GM19351 (cell line): ENCODE data around the gene KRTAP4-1.
"Not testable (repeated sequence)": the region's sequence is repeated elsewhere in the genome, so short reads cannot be mapped to it uniquely, and the experiment has no call there.

Experiments
- ATAC-seq: cut with Tn5 transposase; IDR thresholded peaks from one replicate; pipeline ENCODE4 v1.9.1; 2021; ENCODE audit warnings: mild to moderate bottlenecking, moderate library complexity; ENCODE audit not compliant: unreplicated experiment

Gene KRTAP4-1

DNA sequence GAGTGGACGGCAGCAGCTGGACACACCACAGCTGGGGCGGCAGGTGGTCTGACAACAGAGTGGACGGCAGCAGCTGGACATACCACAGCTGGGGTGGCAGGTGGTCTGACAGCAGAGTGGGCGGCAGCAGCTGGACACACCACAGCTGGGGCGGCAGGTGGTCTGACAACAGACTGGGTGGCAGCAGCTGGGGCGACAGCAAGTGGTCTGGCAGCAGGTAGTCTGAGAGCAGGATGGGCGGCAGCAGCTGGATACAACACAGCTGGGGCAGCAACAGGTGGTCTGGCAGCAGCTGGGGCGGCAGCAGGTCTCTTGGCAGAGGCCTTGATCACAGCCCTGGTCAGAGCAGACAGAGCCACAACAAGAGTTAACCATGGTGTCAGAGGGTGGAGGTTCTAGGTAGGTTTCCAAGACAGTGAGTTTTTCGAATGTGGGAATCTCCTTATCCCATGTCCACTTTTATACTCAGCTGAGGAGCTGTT is at the start of gene KRTAP4-1:
TSS of gene KRTAP4-1 (minus strand) at position 432 of the 482 bp plus-strand sequence. CDS start at position 375, 57 bp downstream.
- ATAC-seq = no peak

DNA sequence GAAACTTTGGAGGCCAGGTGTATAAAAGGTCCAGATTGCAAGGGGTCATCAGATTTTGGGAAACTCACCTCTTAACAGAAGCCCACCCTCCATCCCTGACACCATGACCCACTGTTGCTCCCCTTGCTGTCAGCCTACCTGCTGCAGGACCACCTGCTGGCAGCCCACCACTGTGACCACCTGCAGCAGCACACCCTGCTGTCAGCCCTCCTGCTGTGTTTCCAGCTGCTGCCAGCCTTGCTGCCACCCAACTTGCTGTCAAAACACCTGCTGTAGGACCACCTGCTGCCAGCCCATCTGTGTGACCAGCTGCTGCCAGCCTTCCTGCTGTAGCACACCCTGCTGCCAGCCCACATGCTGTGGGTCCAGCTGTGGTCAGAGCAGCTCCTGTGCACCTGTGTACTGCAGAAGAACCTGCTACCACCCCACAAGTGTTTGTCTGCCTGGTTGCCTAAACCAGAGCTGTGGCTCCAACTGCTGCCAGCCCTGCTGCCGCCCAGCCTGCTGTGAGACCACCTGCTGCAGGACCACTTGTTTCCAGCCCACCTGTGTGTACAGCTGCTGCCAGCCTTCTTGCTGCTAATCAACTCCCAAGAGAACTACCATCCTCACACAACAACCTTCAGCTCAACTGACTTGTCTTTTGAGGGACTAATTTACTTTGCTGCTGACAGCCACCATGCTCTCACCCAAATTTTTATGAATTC is 47.8 kb upstream of the KRTAP4-1 start, which contains the start of gene KRTAP9-3:
TSS of gene KRTAP9-3 (plus strand) at position 51 of the 707 bp plus-strand sequence. CDS start at position 104, 53 bp downstream.
- not testable (repeated sequence) for ATAC-seq

DNA sequence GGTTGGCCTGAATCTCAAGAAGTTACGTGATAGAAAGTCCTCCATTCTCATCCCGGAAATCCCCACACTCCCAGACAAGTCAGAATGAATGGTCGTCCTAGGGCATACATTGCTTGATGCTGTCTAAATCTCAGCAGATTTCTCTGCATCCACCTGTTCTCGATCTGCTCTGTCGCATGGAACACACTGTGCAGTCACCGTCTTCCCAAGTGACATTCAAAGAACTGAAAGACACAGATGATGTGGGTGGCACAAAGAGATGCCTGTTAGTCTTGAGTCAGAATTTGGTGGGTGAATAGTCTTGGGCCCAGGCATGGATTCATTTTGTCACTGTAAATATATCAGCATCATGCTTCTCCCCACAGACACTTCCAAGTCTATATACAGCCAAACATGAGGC is 47.0 kb upstream of the KRTAP4-1 start:
- ATAC-seq = no peak

DNA sequence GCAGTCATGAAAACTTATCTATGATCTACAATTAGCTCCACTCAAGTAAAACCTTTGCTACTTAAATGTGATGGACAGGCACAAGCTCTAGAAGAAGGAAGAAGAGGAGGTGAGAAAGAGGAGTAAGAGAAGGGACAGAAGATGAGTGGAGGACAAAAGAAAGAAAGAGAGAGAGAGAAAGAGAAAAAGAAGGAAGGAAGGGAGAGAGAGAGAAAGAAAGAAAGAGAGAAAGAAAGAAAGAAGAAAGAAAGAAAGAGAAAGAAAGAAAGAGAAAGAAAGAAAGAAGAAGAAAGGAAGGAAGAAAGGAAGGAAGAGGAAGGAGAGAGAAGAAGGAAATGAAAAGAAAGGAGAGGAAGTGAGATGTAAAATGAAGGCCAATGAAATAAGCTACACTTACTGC is 45.4 kb upstream of the KRTAP4-1 start:
- no peak for ATAC-seq

DNA sequence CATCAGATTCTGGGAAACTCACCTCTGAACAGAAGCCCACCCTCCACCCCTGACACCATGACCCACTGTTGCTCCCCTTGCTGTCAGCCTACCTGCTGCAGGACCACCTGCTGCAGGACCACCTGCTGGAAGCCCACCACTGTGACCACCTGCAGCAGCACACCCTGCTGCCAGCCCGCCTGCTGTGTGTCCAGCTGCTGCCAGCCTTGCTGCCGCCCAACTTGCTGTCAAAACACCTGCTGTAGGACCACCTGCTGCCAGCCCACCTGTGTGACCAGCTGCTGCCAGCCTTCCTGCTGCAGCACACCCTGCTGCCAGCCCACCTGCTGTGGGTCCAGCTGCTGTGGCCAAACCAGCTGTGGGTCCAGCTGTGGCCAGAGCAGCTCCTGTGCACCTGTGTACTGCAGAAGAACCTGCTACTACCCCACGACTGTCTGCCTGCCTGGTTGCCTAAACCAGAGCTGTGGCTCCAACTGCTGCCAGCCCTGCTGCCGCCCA is 41.9 kb upstream of the KRTAP4-1 start, which contains the start of gene KRTAP9-2:
TSS of gene KRTAP9-2 (plus strand) at position 51 of the 498 bp plus-strand sequence. CDS start at position 58, 7 bp downstream.
- not testable (repeated sequence) for ATAC-seq

DNA sequence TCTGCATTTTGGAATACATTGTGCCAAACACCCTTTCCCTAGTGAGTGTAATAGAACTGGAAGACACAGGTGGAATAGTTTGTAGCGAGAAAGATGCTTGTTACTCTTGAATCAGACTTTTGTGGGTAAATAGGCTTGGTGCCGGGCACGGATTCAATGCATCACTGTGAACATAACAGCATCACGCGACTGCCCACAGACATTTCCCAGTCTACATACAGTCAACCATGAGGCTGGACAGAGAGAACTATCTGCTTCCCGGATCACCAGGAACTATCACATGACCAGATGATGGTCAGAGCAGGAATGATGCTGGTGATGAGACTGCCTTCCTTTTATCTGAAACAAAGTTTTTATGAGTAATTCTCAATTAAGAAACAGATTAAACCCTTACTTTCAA is 41.3 kb upstream of the KRTAP4-1 start:
- ATAC-seq = no peak

DNA sequence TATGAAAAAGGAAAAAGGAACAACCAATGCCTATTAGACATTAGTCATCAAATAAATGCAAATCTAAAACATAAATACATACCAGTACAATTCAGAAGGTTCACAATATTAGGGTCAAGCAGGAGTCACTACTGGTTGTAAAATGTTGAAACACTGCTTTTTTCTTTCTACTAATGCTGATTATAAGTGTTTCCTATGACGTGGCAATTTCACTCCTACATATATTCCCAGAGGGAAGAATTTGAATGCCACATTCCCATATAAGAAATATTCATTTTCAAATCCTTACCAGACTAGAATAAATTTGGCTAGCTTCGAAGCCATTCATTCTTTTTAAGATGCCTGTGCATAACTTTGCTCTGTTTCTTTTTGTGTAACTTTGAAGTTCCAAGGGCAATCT is 39.1 kb upstream of the KRTAP4-1 start:
- ATAC-seq = no peak

DNA sequence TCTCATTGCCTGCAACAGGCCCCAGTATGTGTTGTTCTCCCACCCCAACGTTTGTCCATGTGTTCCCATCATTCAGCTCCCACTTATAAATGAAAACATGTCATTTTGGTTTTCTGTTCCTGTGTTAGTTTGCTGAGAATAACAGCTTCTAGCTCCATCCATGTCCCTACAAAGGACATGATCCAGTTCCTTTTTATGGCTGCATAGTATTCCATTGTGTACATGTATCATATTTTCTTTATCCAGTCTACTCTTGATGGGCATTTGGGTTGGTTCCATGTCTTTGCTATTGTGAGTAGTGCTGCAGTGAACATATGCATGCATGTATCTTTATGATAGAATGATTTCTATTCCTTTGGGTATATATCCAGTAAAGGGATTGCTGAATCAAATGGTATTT is 31.0 kb upstream of the KRTAP4-1 start:
- no peak for ATAC-seq

DNA sequence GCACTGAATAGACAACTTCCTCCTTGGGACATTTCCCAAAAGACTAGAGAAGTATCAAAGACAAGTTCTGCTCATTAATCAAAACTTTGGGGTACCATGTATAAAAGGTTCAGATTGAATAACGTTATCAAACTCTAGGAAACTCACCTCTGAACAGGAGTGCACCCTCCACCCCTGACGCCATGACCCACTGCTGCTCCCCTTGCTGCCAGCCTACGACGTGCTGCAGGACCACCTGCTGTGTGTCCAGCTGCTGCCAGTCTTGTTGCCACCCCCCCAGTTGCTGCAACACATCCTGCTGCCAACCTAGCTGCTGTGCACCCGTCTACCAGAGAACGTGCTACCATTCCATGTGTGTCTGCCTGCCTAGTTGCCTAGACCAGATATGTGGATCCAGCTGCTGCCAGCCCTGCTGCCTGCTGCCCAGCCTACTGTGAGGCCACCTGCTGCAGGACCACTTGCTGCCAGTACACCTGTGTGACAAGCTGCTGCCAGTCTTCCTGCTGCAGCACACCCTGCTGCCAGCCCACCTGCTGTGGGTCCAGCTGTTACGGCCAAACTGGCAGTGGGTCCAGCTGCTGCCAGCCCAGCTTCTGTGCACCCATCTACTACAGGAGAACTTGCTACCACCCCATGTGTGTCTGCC is 27.9 kb upstream of the KRTAP4-1 start:
- ATAC-seq = no peak

DNA sequence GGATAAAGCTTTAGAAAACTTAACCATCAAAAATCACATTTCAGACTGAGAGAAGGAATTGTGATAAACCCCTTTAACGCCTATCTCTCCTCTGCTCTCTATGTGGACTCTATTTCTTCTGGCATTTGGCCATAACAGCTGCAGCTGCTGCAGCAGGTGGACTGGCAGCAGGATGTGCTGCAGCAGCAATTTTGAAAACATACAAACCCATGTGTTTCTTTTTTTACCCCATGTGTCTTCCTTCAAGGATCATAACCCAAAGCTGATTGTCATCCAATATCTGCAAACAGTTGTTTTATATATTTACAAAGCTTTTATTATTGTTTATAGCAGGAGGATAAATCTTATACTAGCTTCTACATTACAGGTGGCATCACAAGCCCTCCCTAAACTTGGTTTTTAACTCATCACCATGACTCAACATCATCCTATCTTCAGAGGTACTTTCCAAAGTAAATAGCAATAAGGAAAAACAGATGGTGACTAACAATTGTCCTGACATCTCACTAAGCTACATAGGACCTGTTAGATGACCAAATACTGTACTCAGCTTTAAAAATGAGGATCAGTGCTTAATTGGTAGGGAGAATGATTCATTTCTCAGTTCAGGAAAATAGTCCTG is 27.2 kb upstream of the KRTAP4-1 start:
- ATAC-seq = no peak

DNA sequence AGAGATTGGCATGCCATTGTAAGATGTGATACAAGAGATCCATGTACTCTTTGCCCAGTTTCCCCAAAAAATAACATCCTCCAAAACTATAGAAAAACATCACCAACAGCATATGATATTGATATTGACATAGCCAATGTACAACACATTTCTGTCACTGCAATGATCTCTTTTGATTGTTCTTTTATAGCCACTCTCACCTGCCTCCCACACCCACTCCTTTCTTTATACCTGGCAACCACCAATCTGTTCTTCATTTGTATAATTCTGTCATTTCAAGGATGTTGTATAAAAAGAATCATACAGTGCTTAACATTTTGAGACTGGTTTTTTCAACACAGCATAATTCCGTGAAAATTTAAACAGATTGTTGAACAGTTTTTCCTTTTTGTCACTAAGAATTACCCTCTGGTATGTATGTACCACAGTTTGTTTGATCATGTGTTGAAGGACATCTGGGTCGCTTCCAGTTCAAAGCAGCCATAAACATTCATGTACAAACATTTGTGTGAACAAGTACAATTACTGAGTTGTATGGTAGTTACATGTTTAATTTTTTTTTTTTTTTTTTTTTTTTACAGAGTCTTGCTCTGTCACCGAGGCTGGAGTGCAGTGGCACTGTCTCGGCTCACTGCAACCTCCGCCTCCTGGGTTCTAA is 14.8 kb upstream of the KRTAP4-1 start:
- no peak for ATAC-seq

DNA sequence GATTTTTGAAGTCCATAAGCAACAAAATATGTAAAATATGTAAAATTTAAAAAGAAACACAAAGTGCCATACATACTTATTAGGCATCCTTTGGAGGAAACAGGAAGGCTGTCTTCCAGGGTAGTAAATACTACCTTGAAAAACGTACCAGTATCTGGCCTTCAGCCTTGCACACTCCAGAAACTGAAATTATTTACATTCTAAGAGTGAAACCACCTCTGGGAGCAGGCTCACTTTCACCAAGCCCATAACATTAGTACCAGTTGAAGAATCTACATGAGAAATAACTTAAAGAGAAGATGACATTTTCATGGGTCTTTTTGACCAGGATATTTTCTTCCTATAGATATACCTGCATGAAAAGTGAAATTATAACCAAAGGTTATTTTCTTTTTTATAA is 11.4 kb upstream of the KRTAP4-1 start:
- no peak for ATAC-seq

DNA sequence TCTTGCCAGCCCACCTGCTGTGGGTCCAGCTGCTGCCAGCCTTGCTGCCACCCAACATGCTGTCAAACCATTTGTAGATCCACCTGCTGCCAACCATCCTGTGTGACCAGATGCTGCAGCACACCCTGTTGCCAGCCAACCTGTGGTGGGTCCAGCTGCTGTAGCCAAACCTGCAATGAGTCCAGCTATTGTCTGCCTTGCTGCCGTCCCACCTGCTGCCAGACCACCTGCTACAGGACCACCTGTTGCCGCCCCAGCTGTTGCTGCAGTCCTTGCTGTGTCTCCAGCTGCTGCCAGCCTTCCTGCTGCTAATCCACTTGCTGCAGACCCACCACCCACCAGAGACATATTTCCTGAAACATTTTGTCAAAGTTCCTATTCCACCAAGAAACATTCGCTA is 5.6 kb upstream of the KRTAP4-1 start:
- ATAC-seq = no peak

DNA sequence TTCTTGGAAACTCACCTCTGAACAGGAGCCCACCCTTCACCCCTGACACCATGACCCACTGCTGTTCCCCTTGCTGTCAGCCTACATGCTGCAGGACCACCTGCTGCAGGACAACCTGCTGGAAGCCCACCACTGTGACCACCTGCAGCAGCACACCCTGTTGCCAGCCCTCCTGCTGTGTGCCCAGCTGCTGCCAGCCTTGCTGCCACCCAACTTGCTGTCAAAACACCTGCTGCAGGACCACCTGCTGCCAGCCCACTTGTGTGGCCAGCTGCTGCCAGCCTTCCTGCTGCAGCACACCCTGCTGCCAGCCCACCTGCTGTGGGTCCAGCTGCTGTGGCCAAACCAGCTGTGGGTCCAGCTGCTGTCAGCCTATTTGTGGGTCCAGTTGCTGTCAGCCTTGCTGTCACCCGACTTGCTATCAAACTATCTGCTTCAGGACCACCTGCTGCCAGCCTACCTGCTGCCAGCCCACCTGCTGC is 5.2 kb upstream of the KRTAP4-1 start, which contains the start of gene KRTAP9-1:
TSS of gene KRTAP9-1 (plus strand) at position 51 of the 482 bp plus-strand sequence. CDS start at position 51, 0 bp downstream.
- ATAC-seq = not testable (repeated sequence)

DNA sequence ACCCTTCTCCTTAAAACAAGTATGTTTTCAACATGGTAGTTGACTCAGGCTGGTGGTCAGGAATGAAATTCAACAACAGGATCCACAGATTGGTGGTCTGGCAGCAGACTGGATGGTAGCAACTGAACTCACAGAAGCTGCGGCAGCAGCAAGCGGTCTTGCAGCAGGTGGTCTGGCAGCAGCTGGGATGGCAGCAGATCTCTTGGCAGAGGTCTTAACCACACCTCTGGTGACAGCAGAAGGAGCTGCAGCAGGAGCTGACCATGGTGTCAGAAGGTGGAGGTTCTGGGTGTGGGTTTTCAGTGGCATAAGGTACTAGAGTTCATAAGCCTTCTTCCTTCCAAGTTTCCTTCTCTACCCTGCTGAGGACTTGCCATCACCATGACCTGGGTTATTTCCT is 2.2 kb upstream of the KRTAP4-1 start:
- no peak for ATAC-seq

DNA sequence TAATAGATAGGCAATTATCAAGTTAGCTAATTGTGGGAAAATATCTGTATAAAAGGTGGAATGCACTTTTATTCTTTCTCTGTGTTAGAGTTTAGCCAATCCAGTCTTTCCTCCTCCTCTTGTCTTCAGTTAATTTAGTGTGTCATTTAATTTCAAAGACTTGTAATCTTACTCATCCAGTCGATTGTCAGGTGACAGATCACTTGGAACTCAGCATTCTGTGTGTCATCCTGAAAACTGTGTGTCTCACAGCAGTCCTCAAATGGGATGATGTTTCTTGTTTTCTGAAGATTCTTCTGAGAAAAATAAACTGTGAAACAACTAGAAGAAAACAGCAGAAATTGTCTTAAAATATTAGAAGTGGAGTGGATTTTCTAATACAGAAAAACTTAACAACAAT is 290 bp upstream of the KRTAP4-1 start:
- no peak for ATAC-seq

DNA sequence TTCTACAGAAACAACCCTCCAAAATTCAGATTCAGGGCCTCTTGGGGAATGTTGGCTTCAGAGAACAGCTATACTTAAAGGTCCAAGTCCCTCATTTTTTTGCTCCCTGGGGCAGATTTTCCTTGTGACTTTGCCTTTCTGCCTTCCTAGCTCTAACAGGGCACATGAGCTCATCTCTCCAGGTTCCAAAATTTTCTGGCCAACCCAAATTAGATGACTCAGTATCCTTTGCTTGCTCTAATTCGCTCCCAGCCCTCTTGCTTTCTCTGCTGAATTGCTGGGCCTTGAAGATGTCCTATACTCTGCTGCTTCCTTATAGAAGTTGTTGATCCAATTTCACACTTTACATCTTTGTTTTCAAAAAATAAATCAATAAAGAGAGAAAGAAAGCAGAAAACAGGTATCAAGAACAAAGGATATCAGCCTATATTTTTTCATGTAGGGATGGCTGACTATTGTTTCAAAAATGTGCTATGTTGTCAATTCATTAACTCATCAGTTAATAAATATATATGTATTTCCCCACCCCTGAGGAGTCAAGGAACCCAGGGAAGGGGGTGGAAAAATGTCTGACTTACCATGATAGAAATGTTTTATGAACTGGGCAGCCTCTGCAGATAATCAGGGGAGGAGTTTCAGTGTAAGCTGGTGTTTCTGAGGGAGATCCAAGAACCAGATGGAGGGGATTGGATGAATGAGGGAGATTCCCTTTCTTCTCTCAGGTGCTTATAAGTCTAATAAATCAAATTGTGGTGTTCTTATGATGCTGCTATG is 5.7 kb downstream of the KRTAP4-1 start:
- ATAC-seq = no peak

DNA sequence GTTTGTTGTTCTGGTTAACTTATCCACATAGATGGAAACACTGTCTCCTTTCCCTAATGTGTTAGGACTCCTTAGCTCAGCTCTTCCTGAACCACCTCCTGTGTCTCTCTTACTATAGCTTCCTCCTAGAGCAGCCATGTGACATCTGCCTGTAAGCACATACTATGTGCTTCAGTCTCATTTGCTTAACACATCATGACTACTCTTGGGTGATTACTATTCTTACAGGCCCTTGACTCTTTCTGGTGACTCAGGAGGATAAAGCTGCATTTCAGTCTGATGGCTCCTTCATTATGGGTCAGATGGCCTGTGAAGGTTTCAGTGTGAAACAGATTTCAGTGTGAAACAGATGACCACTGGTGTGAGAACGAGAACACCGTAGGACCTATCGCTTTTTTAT is 6.4 kb downstream of the KRTAP4-1 start:
- ATAC-seq = no peak

DNA sequence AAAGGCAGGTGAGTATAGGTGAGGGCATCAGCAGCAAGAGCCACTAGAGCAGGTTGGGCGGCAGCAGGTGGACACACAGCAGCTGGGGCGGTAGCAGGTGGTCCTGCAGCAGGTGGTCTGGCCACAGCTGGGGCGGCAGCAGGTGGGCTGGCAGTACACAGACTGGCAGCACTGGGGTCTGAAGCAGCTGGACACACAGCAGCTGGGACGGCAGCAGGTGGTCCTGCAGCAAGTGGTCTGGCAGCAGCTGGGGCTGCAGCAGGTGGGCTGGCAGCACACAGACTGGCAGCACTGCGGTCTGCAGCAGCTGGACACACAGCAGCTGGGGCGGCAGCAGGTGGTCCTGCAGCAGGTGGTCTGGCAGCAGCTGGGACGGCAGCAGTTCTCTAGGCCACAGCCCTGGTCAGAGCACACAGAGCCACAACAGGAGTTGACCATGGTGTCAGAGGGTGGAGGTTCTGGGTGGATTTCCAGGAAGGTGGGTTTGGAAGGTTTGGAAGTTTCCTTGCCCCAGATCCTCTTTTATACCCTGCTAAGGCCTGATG is 6.9 kb downstream of the KRTAP4-1 start, which contains the start of gene KRTAP4-2:
TSS of gene KRTAP4-2 (minus strand) at position 495 of the 545 bp plus-strand sequence. CDS start at position 438, 57 bp downstream.
- no peak for ATAC-seq
